Astrocyte (in vitro differentiated cells and primary cell): ENCODE measurements around the gene C3orf20.

ENCODE experiments used
- CTCF ChIP-seq: IDR thresholded peaks from 2 replicates; pipeline ENCODE4 v1.5.1; 2011; ENCODE audit warnings: low read depth, mild to moderate bottlenecking, inconsistent platforms, low read length, moderate library complexity; ENCODE audit not compliant: insufficient read depth
- EZH2 ChIP-seq: IDR thresholded peaks from 2 replicates; pipeline ENCODE4 v1.6.1; 2012; ENCODE audit warnings: mild to moderate bottlenecking, low read length, inconsistent platforms; ENCODE audit not compliant: insufficient read depth

DNA sequence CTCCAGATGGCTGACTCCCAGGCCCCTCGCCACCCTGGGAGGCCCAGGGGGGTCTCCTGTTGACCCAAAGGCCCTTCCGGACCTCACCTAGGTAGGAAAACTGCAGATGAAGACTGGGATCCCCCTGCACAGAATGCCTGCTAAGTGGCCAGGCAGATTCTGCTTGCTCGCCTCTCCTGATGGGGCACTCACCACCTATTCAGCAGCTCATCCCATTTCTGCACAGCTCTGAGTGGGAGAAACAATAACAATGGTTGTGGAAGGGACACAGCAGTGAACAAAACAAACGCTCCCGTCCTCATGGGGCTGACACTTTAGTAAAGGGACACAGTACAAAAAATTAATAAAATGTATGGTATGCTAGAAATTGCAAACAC, 118.9 kb downstream of the C3orf20 start:
- TF ChIP-seq CTCF, result no peak
- no peak for TF ChIP-seq EZH2
